ENCODE results near the gene MYRF. TPM values are rescaled to one million over a fixed set of nuclear protein-coding genes. Genes with fewer than 3 reads are reported as not detected.

Gene MYRF
- total and polyA plus RNA-seq, 2 of the 13 experiments (the other 11 are each of a cell fraction or from before 2014, with no cell fraction given): 10.2 to 25.9 TPM

GRCh38 chr11:61707574-61707973, 44.9 kb upstream of the MYRF start:
- Histone ChIP-seq H3K9me3 (ENCODE audit: low read length) (no peaks in the 10 kb centered on the region), H3K4me2 (ENCODE audit: low read depth, low read length) (no peak overlapping the region), H3K9ac (ENCODE audit: insufficient read depth, low read depth, low read length) (no peak overlapping the region), H3K27ac (ENCODE audit: extremely low read length, insufficient read depth, low read length) (no peak overlapping the region), H3K4me3 (replicated peaks in 1 of 3; ENCODE audit: insufficient read depth in 1 of 3, low read depth in 2 of 3, low read length in 3 of 3) (no peak overlapping the region), H3K79me2 (ENCODE audit: insufficient read depth, low read length) (no peaks in the 10 kb centered on the region), H3K27me3 (ENCODE audit: control insufficient read depth in 1 of 2, insufficient read depth in 2 of 2, low read length in 2 of 2) (no peaks in the 10 kb centered on the region), H3K36me3 (replicated peaks in 1 of 2; ENCODE audit: control insufficient read depth in 1 of 2, insufficient read depth in 2 of 2, low read length in 2 of 2) (peaks cover 2 to 3% of the 10 kb centered on the region in 2 experiments; a peak in 3 of 5 replicates), H4K20me1 (ENCODE audit: insufficient read depth, low read length) (peaks cover 4% of the 10 kb centered on the region; the same call in 1 of the 2 replicates), H3K4me1 (ENCODE audit: insufficient read depth, low read length) (no peaks in the 10 kb centered on the region), H2AFZ (ENCODE audit: low read length) (no peak overlapping the region)
- ATAC-seq (no peak), DNase-seq (ENCODE audit: low spot score) (no peak), FAIRE-seq (no peak)
- in situ Hi-C loops (cut with HindIII; ENCODE audit: extremely low pct_ligation_motif_present, low pct_unique_long_range_greater_than_20kb) (no loop called here), intact Hi-C loops (cut with micrococcal nuclease; ENCODE audit: unreplicated experiment) (no loop called here)
- BruUV-seq (replicated peaks): no TSS peak
- ChIA-PET CTCF (ENCODE audit: low intra/inter-chr PET ratio, low total read pairs) (no interaction called here), POLR2A (no interaction called here)
- WGBS (ENCODE audit: low lambda C conversion rate): 96% methylated on average over 9 of the region's 9 CpGs
- TF ChIP-seq SP5 (CRISPR knock-in tag; IDR thresholded peaks at IDR 0.05; ENCODE audit: borderline replicate concordance, low read depth) (no peak), NFYC (CRISPR knock-in tag; IDR thresholded peaks at IDR 0.05) (no peak), ZNF800 (CRISPR knock-in tag; IDR thresholded peaks at IDR 0.05) (no peak), ZNF691 (CRISPR knock-in tag; IDR thresholded peaks at IDR 0.05; ENCODE audit: borderline replicate concordance, low read depth) (no peak), ZNF12 (CRISPR knock-in tag; IDR thresholded peaks at IDR 0.05) (no peak), POGK (CRISPR knock-in tag; conservative IDR thresholded peaks at IDR 0.05) (no peak), MTF2 (CRISPR knock-in tag; IDR thresholded peaks at IDR 0.05; ENCODE audit: borderline replicate concordance) (no peak), ZNF335 (CRISPR knock-in tag; IDR thresholded peaks at IDR 0.05) (no peak), NCOR1 (IDR thresholded peaks at IDR 0.05; ENCODE audit: borderline replicate concordance, low read length) (no peak), ZNF839 (CRISPR knock-in tag; IDR thresholded peaks at IDR 0.05; ENCODE audit: borderline replicate concordance) (no peak)
- TF ChIP-seq, protein P1, sequence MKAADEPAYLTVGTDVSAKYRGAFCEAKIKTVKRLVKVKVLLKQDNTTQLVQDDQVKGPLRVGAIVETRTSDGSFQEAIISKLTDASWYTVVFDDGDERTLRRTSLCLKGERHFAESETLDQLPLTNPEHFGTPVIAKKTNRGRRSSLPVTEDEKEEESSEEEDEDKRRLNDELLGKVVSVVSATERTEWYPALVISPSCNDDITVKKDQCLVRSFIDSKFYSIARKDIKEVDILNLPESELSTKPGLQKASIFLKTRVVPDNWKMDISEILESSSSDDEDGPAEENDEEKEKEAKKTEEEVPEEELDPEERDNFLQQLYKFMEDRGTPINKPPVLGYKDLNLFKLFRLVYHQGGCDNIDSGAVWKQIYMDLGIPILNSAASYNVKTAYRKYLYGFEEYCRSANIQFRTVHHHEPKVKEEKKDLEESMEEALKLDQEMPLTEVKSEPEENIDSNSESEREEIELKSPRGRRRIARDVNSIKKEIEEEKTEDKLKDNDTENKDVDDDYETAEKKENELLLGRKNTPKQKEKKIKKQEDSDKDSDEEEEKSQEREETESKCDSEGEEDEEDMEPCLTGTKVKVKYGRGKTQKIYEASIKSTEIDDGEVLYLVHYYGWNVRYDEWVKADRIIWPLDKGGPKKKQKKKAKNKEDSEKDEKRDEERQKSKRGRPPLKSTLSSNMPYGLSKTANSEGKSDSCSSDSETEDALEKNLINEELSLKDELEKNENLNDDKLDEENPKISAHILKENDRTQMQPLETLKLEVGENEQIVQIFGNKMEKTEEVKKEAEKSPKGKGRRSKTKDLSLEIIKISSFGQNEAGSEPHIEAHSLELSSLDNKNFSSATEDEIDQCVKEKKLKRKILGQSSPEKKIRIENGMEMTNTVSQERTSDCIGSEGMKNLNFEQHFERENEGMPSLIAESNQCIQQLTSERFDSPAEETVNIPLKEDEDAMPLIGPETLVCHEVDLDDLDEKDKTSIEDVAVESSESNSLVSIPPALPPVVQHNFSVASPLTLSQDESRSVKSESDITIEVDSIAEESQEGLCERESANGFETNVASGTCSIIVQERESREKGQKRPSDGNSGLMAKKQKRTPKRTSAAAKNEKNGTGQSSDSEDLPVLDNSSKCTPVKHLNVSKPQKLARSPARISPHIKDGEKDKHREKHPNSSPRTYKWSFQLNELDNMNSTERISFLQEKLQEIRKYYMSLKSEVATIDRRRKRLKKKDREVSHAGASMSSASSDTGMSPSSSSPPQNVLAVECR (CRISPR knock-in tag; IDR thresholded peaks at IDR 0.05; ENCODE audit: borderline replicate concordance): no peak
- TF ChIP-seq, protein P2, sequence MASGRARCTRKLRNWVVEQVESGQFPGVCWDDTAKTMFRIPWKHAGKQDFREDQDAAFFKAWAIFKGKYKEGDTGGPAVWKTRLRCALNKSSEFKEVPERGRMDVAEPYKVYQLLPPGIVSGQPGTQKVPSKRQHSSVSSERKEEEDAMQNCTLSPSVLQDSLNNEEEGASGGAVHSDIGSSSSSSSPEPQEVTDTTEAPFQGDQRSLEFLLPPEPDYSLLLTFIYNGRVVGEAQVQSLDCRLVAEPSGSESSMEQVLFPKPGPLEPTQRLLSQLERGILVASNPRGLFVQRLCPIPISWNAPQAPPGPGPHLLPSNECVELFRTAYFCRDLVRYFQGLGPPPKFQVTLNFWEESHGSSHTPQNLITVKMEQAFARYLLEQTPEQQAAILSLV (CRISPR knock-in tag; IDR thresholded peaks at IDR 0.05; ENCODE audit: borderline replicate concordance): no peak

Measured in HepG2 (cell line).